SK-N-SH (cell line): Measurements from ENCODE around the gene AP4M1. TPM values are rescaled to one million over a fixed set of nuclear protein-coding genes. Genes with fewer than 3 reads are reported as not detected.

Source experiments
- CTCF ChIA-PET: fragments of 300-600, 350-600 bp; formaldehyde crosslinking; extraction: SDS; loops from one replicate; lab custom pipeline; 2021; lab: Yijun Ruan, JAX
- POLR2A ChIA-PET: fragments of 350-600 bp; sonication (Branson Sonifier 250); formaldehyde crosslinking; extraction: SDS; loops from one replicate; lab custom pipeline; 2020; ENCODE audit warnings: antibody characterized with exemption, inconsistent platforms; lab: Yijun Ruan, JAX
- DNase-seq: peaks from one replicate; pipeline ENCODE4 v3.0.0; 2012
- H2AFZ ChIP-seq: fragments of 200-600 bp; sonication (generic); 2 replicates; pipeline ENCODE4 v1.8.1; 2016; ENCODE audit warnings: antibody characterized with exemption, mild to moderate bottlenecking, low read depth
- H3F3A ChIP-seq: fragments of 200-600 bp; sonication (generic); replicated peaks from 2 replicates; pipeline ENCODE3; 2016; ENCODE audit warnings: antibody characterized with exemption, mild to moderate bottlenecking; ENCODE audit not compliant: insufficient read depth
- H3K27ac ChIP-seq, 2 experiments: fragments of 200-500 bp in 1 of 2; fragments of 200-600 bp in 1 of 2; sonication (Bioruptor generic) in 1 of 2; sonication (generic), shearing (Covaris generic) in 1 of 2; 2 replicates each; pipeline versions ENCODE4 v1.5.1 to v1.6.1; 2014 to 2016; ENCODE audit warnings: low read depth in 2 of 2, inconsistent platforms in 1 of 2, low read length in 1 of 2, mild to moderate bottlenecking in 1 of 2, mixed read lengths in 1 of 2
- H3K27me3 ChIP-seq: fragments of 200-600 bp; sonication (generic), shearing (Covaris generic); 2 replicates; pipeline ENCODE4 v1.6.1; 2016; ENCODE audit warnings: mixed run types; ENCODE audit not compliant: insufficient read depth
- H3K36me3 ChIP-seq, 2 experiments: fragments of 200-500 bp in 1 of 2; fragments of 200-600 bp in 1 of 2; sonication (Bioruptor generic) in 1 of 2; sonication (generic) in 1 of 2; replicated peaks in 1 of 2; 2 replicates each; pipeline versions ENCODE3 to v1.5.1; 2014 to 2016; ENCODE audit warnings: low read length in 1 of 2, mild to moderate bottlenecking in 1 of 2; ENCODE audit not compliant: insufficient read depth in 2 of 2, control insufficient read depth in 1 of 2
- H3K4me1 ChIP-seq, 2 experiments: fragments of 200-500 bp in 1 of 2; fragments of 200-600 bp in 1 of 2; sonication (Bioruptor generic) in 1 of 2; sonication (generic), shearing (Covaris generic) in 1 of 2; 2 replicates each; pipeline versions ENCODE4 v1.5.1 to v1.6.1; 2014 to 2016; ENCODE audit warnings: low read depth in 1 of 2, low read length in 1 of 2, mixed run types in 1 of 2; ENCODE audit not compliant: insufficient read depth in 2 of 2, control insufficient read depth in 1 of 2
- H3K4me2 ChIP-seq: fragments of 200-600 bp; sonication (generic), shearing (Covaris generic); 2 replicates; pipeline ENCODE4 v1.6.1; 2017; ENCODE audit warnings: mixed run types
- H3K4me3 ChIP-seq, 2 experiments: fragments of 200-500 bp in 1 of 2; fragments of 200-600 bp in 1 of 2; sonication (Bioruptor generic) in 1 of 2; sonication (generic), shearing (Covaris generic) in 1 of 2; 2 replicates each; pipeline versions ENCODE4 v1.5.1 to v1.8.1; 2014 to 2016; ENCODE audit warnings: low read depth in 2 of 2, inconsistent platforms in 1 of 2, low read length in 1 of 2, mild to moderate bottlenecking in 1 of 2, mixed read lengths in 1 of 2, moderate library complexity in 1 of 2
- H3K79me2 ChIP-seq: fragments of 200-600 bp; sonication (generic); 2 replicates; pipeline ENCODE4 v1.8.1; 2017; ENCODE audit warnings: mild to moderate bottlenecking; ENCODE audit not compliant: insufficient read depth
- H3K9ac ChIP-seq: fragments of 200-600 bp; sonication (generic); 2 replicates; pipeline ENCODE4 v1.6.1; 2017; ENCODE audit warnings: mixed run types
- H3K9me2 ChIP-seq: fragments of 200-600 bp; sonication (generic); 2 replicates; pipeline ENCODE4 v1.6.1; 2017; ENCODE audit warnings: mixed run types
- H3K9me3 ChIP-seq: fragments of 200-600 bp; sonication (generic); 2 replicates; pipeline ENCODE4 v1.6.1; 2017; ENCODE audit warnings: mixed run types, mild to moderate bottlenecking, moderate library complexity
- H4K20me1 ChIP-seq: fragments of 200-600 bp; sonication (generic); 2 replicates; pipeline ENCODE4 v1.6.1; 2017; ENCODE audit warnings: mild to moderate bottlenecking, mixed run types; ENCODE audit not compliant: insufficient read depth
- EP300 ChIP-seq, 2 experiments: IDR thresholded peaks; 2 replicates each; pipeline versions ENCODE4 v1.4.0 to v1.6.1; 2012; ENCODE audit warnings: borderline replicate concordance in 1 of 2, low read depth in 1 of 2, low read length in 1 of 2
- FOXJ3 ChIP-seq: sonication (generic); formaldehyde crosslinking; IDR thresholded peaks from 2 replicates; pipeline ENCODE4 v1.5.1; 2020; ENCODE audit warnings: mild to moderate bottlenecking, missing genetic modification reagents
- MAX ChIP-seq: IDR thresholded peaks from 2 replicates; pipeline ENCODE4 v1.4.0; 2012; ENCODE audit warnings: low read depth
- MEF2A ChIP-seq: IDR thresholded peaks from 2 replicates; pipeline ENCODE4 v1.4.0; 2012; ENCODE audit warnings: low read depth, borderline replicate concordance
- RFX5 ChIP-seq: IDR thresholded peaks from 2 replicates; pipeline ENCODE4 v1.6.1; 2012; ENCODE audit warnings: mild to moderate bottlenecking, improper control_type of control experiment, low read length
- SIN3A ChIP-seq: IDR thresholded peaks from 2 replicates; pipeline ENCODE4 v1.6.1; 2012; ENCODE audit warnings: low read depth, mild to moderate bottlenecking, low read length, moderate library complexity, borderline replicate concordance
- TEAD4 ChIP-seq: IDR thresholded peaks from 2 replicates; pipeline ENCODE4 v1.4.0; 2012; ENCODE audit warnings: mild to moderate bottlenecking, borderline replicate concordance; ENCODE audit not compliant: insufficient read depth
- ZBTB33 ChIP-seq: IDR thresholded peaks from 2 replicates; pipeline ENCODE4 v1.4.0; 2012; ENCODE audit warnings: low read depth, borderline replicate concordance
- WGBS: methylation state at CpG from one replicate; pipeline ENCODE4 v1.1.6; 2017; ENCODE audit warnings: low lambda C conversion rate; 5-methylcytosine and 5-hydroxymethylcytosine counted together
- polyA plus RNA-seq, 3 experiments: library from polyadenylated mRNA; depleted of rRNA; stranded (reverse); fragments of >200 nt; gene quantifications; 2 replicates each; pipeline ENCODE4 v1.2.3, GENCODE V29; 2012

AP4M1 gene
- polyA plus RNA-seq, 1 of the 3 experiments (the other 2 are of a cell fraction), result 35.0 TPM

- no peaks in the 10 kb centered on the region for H4K20me1 ChIP-seq
- H3K9me3 ChIP-seq, result no peaks in the 10 kb centered on the region
- no peak overlapping the region for H3K4me3 ChIP-seq
- no peak for DNase-seq
- H3K27me3 ChIP-seq, result no peaks in the 10 kb centered on the region
- H3K9me2 ChIP-seq, result no peaks in the 10 kb centered on the region
- H3K9ac ChIP-seq, result no peak overlapping the region
- H3K4me1 ChIP-seq, result peaks cover 5 to 7% of the 10 kb centered on the region in 2 experiments; a peak in 2 of 4 replicates
- peaks cover 33% of the 10 kb centered on the region for H3K79me2 ChIP-seq
- no peak overlapping the region for H3K4me2 ChIP-seq
- ChIA-PET CTCF (interaction anchor here (0.8 to 6.5 kb wide), 6 partner anchors 16 to 168 kb away, joined by 3 to 73 read pairs (median 3); no protein-coding TSS in a partner anchor), POLR2A (no interaction called here)
- TF ChIP-seq ZBTB33, result no peak
- no peak for TF ChIP-seq FOXJ3 (CRISPR knock-in tag)
- no peak for TF ChIP-seq MEF2A
- no peak for TF ChIP-seq MAX
- no peak for TF ChIP-seq TEAD4
- no peak for TF ChIP-seq SIN3A
- no peak overlapping the region for H2AFZ ChIP-seq
- WGBS, result 93% methylated on average over 2 of the region's 2 CpGs
- peaks cover 12% of the 10 kb centered on the region for H3F3A ChIP-seq
- H3K36me3 ChIP-seq, result peaks cover 0 to 13% of the 10 kb centered on the region in 2 experiments
- no peak overlapping the region for H3K27ac ChIP-seq
These were observed 45.8 kb downstream of the AP4M1 start for GRCh38 chr7:100147278-100147677.

GRCh38 chr7:100148225-100148558 lies 46.7 kb downstream of the AP4M1 start:
- Histone ChIP-seq H3K79me2 (peaks cover 41% of the 10 kb centered on the region), H3K9ac (peak overlapping the region; percentile 13; the same call in 1 of the 2 replicates), H3K4me1 (peaks cover 5 to 7% of the 10 kb centered on the region in 2 experiments; a peak in 2 of 4 replicates), H4K20me1 (no peaks in the 10 kb centered on the region), H2AFZ (peak overlapping the region; percentile 94; the same call in 1 of the 2 replicates), H3K9me3 (no peaks in the 10 kb centered on the region), H3F3A (peaks cover 16% of the 10 kb centered on the region), H3K27ac (peak overlapping the region; percentile 27 to 80; a peak in 3 of 4 replicates), H3K4me3 (peak overlapping the region; percentile 26 to 29), H3K27me3 (no peaks in the 10 kb centered on the region), H3K36me3 (peaks cover 2 to 21% of the 10 kb centered on the region in 2 experiments), H3K9me2 (no peaks in the 10 kb centered on the region), H3K4me2 (peak overlapping the region; percentile 52)
- TF ChIP-seq RFX5, result no peak
- 0 out of 4 replicates have a peak, but pooled peaks of 1 of the 2 experiments have one; percentile 16 for TF ChIP-seq EP300 (IDR thresholded peaks at IDR 0.05; ENCODE audit: borderline replicate concordance in 1 of 2, low read depth in 1 of 2, low read length in 1 of 2)
- ChIA-PET POLR2A (interaction anchor here (0.5 to 3.6 kb wide), 10 partner anchors 10 to 280 kb away, joined by 3 to 25 read pairs (median 5); partner anchors contain the start of genes AP4M1, GAL3ST4, MBLAC1 and MCM7), CTCF (interaction anchor here (0.8 to 6.5 kb wide), 7 partner anchors 10 to 154 kb away, joined by 3 to 73 read pairs (median 5); partner anchors contain the start of gene TRAPPC14)
- DNase-seq, result no peak
- WGBS, result 45% methylated on average over 14 of the region's 14 CpGs
